Activated CD4-positive, alpha-beta T cell treated with anti-CD3 and anti-CD28 coated beads, Interleukin-10, Interleukin-2, amounts not matched to agents 100 ng/mL and 50 ng/mL, durations not matched to agents 16 hours and 8 hours (primary cell): ENCODE results near the gene SPATS2L.

Experiments
- DNase-seq: peaks from one replicate; pipeline ENCODE4 v3.0.0-alpha.2; 2020

The SPATS2L gene

DNA sequence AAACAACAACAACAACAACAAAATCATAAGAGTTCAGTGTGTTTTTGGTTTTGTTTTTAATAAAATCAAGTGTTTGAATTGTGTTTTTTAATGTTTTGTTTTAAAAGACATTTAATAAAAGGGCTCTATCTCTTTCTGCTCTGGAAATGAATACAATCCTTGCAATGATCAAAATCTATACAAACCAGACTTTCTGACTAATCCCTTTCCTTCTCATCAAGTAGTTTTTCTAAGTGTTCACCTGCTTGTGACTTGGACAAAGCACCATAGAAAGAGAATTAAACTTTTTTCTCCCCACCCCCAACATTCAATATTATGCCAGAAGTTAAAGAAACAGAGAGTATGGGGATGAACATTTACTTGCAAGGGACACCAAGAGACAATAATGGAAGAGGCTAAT is 142.0 kb downstream of the SPATS2L start:
- DNase-seq, result peak; percentile 55

DNA sequence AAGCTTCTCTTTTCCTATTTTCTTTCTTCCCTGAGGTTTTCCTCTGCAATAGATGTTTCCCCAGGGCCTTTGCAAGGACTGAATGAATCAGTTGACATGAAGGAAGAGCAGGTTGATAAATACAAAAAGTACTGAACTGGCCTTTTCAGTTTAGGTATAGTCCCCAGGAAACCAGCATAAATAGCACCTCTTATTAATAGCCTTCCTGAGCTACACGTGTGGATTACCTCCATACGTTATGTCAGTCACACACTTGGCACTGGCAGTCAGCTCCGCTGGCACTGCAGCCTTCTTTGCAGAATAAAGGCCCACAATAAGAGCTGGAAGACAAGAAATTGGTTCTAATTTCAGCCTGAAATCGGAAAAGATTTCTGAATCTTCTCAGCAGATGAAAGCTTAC is 142.7 kb downstream of the SPATS2L start:
- DNase-seq, result peak; percentile 23

DNA sequence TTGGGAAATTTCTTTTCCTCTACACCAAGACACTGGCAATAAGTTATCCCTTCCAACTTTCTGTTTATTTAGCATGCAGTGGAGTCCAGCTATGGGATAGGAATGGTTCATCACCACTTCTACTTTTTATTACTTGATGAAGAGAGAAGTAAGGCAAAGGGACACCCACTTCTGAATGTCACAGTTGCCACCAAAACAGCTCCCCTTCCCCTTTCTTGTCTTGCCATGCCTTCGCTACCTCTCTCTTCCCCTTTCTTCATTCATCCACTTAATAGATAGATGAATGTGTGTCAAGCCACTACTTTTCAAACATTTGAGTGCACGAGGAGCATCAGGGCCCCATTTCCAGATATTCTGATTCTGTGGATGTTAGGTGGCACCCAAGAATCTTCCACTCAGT is 143.8 kb downstream of the SPATS2L start:
- DNase-seq, result no peak

DNA sequence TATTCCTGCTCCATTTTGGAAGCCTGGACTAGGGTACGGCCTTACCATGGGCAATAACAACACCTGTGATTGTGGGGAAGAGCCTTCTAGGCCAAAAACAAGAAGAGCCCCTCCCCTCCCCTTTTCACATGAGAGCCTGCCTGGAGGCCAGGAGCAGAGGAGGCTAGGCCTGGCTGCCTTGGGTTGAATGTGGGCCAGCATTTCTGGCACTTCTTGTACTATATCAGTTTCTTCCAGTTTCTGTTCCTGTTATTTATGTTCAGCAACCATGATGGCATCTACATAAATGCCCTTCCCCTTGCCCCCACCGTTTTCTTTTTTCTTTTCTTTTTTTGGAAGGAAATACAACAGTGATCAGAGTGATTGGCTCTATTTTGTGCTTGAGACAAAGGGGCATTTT is 145.0 kb downstream of the SPATS2L start:
- no peak for DNase-seq

DNA sequence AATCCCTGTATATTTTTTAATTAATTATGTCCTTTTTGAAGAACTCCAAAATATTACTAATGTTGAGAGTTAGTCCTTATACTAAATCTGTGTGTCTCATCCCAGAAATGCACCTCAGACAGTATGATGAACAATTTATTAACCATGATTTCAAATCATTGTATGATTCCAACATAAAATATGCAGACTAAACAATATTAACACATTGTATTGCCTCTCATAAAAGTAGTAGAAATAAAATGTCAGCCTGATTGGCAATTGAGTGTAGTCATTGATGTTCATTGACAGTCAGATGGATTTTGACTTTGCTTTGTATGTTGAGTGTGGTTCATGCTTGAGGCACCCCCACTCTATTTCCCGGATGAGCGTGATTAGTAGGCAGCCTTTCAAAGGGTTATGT is 145.9 kb downstream of the SPATS2L start:
- no peak for DNase-seq

DNA sequence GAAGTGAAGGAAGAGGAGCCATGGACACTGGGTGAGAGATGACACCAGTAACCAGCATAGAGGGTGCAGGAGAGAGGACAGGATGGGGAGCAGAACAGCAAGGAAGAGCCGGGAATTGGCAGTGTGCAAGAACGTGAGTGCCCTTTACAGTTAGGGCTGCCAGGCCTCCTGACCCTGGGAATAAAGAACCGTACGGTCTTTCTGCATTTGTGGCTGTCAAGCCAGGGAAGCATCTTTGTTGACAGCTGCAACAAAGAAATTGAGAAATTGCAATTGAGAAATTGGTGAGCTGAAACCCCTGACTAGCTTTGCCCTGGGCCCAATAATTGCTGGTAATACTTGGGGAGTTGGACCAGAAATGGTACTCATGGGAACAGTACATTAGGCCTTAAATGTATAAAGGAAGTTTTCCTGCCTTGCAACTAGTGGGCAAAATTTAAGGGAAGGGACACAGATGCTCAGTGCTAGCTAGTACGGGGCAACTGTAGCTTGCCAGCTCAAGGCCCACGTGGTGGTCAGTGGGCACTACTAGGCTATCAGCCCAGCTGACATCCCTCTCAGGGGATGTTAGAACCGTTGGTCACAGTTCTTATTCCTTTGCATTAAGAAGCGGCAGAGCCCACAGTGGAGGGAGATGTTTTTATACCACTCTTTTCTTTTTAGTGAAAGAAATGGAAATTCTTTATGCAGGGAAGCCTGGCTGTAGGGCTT is 146.8 kb downstream of the SPATS2L start:
- DNase-seq, result no peak

DNA sequence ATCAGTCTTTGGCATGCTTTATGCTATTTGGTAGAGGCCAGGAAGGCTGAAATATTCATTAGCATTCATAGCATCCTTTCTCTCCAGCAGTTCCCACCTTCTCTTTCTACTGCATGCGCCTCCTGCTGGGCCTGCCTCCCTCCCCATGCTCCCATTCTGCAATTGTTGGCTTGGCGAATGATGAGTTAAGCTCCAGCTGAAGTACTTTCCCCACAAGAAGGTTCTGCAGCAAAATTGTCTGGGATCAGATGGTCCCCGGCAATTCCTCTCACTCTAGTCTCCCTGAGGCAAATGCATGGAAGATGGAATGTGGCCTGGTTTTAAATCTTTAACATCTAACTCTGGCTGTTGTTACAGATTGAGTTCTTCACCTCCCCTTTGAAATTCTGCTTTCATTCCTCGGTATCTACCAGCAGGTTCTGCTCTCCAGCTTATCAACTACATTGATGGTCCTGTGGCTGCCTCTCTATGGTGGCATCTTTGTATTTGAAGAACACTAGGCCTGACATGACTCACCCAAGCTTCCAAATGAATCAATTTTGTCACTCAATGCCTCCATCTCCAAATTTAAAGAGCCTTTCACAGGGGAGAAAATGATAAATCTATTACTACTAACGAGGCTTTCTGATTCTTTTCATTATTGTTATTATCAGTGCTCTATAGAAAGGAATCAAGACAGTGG is 147.5 kb downstream of the SPATS2L start:
- DNase-seq, result peak; percentile 79

DNA sequence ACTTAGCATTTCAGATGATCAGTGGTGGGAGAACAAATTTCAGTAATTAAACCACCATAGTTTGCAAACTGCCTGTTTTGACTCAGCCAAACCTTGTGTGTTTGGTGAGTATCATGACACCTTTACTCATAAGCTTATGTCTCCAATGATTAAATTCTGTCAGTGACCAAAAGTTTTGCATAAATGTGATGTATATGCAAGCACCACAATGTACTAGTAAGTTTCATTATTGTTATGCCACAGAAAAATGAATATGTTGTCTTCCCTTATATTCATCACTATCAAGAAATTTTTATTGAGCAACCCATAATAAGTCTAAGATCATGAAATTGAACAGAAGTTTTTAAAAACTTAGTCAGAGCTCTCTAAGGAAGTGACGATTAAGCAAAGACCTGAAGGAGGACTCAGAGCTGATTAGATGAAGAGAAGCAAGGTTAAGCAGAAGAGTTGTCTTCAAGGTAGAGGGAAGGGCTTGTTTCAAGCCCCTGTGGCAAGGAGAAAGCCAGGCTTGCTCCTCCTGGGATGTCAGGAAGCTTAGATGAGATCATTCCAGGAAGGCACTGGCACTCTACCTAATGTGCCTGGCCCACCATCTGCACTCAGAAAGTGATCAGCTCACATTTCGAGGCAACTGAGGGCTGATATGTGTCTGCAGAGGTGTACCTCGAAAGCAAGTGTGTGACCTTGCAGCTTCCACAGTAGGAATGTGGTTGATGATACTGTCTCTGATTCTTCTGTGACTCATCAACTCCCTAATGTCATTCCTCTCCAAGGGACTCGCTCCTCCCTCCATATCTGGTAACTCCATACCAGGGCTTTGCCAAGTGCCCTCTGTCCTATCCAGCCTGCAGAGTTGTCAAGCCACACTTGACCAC is 148.7 kb downstream of the SPATS2L start:
- peak; percentile 88 for DNase-seq

DNA sequence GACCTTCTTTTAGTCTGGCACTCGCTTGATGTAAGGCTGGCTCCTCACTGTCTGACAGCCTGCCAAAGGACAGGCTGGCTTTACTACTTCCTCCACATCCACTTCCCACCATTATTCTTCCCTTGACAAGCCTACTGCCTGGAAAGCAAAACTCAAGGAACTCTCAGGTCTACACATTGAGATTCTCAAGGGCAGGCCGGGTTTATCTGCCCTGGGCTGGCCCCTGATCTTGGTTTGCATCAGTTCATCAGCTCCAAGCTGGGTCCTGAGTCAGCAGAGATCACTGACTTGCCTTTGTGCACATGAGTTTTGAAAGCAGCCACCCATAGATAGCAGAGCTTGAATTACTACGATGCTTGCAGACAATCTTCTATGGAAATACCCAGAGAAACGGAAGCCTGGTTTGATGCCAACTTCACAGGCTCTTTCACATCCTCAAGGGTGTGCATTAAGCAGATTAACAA is 149.5 kb downstream of the SPATS2L start:
- peak; percentile 82 for DNase-seq

DNA sequence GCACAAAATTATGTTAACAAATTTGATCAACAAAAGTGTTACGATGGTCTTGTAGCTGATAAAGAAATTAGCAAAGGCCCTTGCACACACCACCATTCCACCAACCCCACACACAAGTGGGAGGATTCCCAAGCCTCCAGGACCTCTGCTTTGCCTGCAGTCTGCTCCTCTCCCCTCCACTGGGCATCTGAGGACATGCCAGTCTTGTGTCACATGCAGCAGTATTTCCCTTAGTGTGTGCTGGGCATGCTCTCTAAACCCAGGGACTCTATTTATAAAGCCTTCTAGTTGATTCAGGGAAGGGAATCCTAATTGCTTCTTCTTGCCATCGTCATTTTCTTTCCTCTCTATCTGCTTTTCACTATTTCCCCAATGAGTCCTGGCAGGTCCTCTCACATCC is 150.1 kb downstream of the SPATS2L start:
- DNase-seq, result no peak

DNA sequence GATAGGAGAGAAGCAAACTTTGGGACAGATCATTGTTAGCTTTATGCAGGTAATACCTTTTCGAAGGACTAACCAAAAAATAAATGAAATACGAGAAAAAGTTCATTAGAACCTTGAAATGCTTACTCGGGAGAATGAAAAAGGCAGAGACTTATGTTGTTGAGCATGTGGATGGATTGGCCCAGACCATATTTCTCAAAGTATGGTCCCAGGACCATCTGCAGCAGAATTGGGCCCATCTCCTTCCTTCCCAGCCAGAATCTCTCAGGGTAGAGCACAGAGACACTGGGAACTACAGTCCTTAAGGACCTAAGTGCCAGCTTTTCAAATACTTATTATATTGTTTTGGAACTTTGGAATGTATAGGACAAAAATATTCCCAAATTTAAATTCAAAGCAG is 152.6 kb downstream of the SPATS2L start:
- no peak for DNase-seq

DNA sequence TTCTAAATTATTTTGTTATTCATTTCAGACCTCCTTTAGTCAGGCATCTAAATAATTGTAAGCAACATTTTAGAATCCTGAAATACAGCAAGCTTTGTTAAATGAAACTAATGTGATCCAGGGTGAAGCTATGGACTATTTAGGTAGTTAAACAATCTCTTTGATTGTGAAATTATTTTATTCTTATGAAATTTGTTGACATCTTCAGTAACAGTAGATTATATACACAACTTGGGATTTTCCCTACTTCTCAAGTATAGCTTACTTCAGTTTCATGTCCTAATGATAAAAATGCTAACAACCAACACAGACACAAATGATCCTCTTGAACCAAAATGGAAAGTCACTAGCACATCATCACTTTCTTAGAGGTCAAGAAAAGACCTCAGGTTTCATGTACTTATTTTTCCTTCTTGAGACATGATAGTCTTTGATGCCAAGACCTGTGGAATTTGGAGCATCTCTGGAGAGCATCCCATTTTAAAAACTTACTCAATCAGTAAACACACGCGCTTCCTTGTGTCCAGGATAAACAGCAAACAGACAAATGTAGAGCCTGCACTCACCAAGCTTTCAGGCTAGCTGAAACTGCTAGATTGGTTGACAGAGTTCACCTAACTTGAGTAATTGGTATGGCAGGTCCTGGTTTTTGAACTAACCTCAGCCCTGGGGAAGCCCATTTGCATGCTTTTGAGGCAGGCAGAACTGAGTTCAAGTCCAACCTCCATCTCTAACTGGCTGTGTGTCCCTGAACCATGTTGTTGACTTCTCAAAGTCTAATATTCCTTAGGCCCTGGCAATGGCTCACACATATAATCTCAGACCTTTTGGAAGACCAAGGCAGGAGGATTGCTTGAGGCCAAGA is 155.6 kb downstream of the SPATS2L start:
- no peak for DNase-seq

DNA sequence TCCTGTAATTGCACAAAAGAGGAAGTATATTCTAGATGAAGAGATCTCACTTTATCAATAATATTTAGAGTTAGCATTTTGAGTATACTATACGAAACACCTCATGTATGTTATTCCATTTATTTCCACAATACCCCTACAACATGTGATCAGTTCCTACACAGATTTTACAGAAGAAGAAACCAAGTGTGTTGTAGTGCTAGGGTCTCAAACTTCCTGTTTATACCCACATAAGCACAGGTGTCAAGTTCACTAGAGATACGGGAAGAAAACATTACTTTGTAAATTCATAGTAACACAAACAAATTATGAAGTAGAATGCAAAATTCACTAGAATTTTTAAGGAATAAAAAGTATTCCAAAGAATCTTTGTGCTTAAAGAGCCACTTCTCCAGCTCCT is 157.0 kb downstream of the SPATS2L start:
- no peak for DNase-seq

DNA sequence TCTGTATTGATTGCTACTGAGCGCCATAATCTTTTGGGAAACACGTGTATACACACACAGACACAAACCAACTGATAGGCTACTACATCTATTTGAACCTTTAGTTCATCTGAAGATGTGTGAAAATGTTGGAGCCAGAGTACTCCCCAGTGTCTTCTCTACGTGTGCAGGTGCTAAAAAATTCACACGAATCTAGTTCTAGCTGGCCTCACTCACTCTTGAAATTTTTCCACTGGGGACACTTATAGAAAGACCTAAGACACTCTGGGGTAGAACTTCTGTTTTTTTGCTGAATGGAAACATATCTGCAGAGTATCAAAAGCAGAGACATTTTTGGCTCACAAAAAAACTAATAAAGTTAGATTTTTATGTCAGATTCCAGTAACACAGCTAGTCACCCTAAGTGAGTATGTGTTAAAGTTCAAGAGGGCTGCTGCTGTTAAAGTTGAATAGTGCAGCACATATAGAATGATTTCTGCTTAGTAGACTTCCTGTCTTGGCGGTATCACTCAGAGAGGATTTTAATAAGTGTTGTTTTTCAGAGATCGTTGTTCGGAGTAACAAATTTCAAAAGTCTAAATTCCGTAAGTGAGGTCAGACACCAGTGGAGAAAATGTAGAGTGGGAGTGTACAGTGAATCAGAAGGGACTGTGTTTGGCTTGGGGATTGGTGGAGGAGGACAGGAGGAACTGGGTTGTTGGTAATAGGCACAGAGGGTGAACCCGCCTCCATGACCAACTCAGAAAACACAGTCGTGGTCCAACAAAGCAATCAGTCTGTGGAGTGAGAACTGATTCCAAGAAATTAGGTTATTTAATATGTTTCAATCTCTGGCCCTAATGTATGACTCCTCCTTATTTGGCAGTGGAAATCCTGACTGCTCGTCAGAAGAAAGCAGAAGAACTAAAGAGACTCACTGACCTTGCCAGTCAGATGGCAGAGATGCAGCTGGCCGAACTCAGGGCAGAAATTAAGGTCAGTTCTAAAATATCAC is 160.2 kb downstream of the SPATS2L start:
- peak; percentile 64 for DNase-seq

DNA sequence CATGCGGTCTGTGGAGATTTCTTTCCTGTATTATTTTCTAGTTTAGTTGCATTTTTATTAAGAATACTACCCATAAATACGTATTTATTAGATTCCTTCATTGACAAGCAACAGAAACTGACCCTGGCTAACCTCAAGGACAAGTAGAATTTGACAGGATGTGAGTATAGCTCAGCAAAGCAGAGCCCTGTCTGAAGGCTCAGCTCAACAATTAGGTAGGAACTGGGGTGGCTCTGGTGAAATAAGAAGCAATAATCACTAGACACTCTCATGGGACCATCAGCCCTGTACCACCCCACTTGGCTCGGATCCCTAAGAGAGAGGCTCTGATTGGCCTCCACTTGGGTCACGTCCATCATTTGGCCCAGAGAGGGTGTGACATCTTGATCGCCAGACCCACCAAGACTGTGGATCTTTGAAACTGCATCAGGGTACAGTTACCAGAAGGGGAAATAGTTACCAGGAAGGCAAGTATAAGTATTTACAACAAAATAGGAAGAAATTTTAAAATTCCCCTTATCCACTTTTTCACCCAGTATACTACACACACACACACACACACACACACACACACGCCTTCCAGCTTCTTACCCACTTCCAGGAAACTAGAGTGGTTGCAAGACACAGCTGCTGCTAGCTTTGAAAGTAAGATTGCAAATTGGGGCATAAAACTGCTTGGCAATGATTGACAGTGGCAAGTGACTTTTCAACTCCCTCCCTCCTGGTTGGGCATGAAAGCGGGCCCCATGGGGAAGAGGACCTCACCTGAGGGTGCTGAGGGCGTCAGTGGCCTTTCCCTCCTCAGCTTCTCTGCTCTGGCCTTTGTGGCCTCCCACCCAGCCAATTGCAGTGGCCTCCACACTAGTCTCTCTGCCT is 161.6 kb downstream of the SPATS2L start:
- DNase-seq, result peak; percentile 68

DNA sequence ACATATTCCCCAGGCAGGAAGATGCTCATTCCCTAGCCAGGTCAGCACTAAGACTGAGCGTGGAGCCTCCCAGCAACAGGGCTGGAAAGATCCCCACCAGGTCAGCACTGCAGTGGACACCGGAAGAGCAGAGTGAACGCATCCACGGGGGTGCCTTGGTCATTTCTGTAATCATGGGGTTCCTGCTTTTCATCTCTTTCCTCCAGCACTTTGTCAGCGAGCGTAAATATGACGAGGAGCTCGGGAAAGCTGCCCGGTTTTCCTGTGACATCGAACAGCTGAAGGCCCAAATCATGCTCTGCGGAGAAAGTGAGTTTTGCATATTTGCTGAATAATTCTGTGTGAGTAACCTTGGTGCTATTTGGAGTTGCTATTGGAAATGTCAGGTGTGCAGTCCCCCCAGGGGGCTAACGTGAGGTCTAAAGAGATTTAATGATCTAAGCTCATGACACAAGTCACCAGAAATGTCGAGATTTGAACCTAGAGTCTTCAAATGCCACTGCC is 163.3 kb downstream of the SPATS2L start:
- no peak for DNase-seq

DNA sequence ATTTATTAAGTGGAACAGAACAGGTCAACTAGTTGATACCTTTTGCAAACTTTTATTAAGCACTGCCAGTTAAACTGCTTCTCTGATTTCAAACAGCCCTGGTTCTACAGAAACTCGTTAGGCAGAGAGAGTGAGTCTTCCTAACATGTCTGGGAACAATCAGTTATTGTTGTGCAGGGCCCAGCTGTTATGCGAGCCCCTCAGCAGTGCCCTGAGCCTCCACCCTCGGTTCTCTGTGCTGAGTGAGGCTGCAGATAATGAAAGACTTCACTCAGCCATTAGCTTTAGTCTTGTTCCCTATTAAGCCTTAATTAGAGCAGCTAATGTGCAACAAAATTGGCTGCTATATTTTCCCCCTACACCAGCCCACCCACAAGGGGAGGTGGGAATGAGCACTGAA is 163.7 kb downstream of the SPATS2L start:
- no peak for DNase-seq

DNA sequence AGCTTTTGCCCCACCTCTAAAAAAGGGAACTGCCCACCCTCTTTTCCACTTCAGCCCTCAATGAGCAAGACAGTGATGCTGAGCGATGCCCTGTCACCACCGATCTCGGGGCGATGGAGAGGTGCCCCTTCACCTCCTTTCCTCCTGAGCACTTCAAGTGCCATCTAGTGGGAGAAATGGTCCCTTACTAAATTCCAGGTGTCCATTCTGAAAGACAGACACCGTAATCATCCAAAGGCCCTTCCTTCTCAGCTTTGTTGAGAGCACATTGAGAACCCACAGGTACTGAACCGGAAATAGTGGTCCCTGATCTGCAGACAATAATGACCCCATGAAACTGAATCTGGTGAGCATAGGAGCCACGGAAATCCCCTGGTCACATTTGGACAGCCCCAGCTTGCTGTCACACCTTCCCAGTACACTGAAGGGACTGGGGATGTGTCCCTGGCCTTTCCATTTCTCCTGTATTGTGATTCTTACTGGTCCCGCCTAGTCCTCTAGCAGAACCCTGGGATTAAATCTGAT is 164.9 kb downstream of the SPATS2L start:
- peak; percentile 70 for DNase-seq

DNA sequence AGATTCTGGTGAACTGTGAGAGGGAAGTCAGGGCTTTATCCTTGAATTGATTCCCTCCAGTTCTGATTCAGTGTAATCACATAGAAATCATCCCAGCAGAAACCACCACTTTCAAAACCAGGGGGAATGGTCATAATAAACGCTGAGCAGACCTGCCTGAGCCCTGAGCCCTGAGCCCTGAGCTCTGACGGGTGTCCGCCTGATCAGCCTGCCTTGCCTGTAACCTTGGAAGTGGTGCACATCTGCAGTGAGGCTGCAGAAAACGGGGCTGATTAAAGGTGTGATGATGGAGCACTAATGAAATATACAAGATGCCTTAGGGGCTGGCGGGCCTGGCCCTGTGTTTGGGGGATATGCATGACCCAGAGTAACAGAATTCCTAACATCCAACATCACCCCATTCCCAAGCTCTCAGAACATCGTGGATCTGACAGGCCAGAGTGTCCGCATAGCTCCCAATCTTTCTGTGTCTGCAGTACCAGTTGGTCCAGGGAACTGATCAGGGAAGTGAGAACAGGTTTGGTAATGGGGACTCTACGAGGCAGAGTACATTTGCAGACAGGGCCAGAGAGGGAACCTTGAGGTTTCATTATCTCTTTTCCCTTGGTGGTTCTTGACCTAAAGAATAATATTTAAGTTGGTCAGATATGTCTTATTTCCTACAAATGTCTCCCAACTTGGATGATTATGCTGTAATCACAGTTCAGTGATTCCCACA is 165.6 kb downstream of the SPATS2L start:
- no peak for DNase-seq
